ENCODE measurements around the gene PIK3R2.
"Not testable (repeated sequence)": the region's sequence is repeated elsewhere in the genome, so short reads cannot be mapped to it uniquely, and the experiment has no call there.

Gene PIK3R2

GRCh38 chr19:18152817-18153555 lies at the start of gene PIK3R2:
Gene PIK3R2 (plus strand): TSS chr19:18153163. CDS start chr19:18155880, 2,717 bp downstream.
- Mint-ChIP-seq H3K9me3 (no peaks in the 10 kb centered on the region), H3K27me3 (no peaks in the 10 kb centered on the region), H3K27ac (peak within 1 kb of the TSS; percentile 97), H3K4me1 (peaks cover 24 to 46% of the 10 kb centered on the region in 2 donors), H3K4me3 (peak within 1 kb of the TSS; percentile 84 to 85), H3K36me3 (peaks cover 17 to 20% of the 10 kb centered on the region in 2 donors)
- DNase-seq (peak; percentile 100), ATAC-seq (replicated peaks) (peak; percentile 86)

GRCh38 chr19:18104793-18105131 lies 48.2 kb upstream of the PIK3R2 start:
- ATAC-seq (replicated peaks) = no peak
- no peak for DNase-seq
- peak overlapping the region; percentile 79 to 80 for H3K4me3 Mint-ChIP-seq
- H3K4me1 Mint-ChIP-seq = peaks cover 46 to 85% of the 10 kb centered on the region in 2 donors
- peaks cover 30 to 45% of the 10 kb centered on the region in 2 donors for H3K36me3 Mint-ChIP-seq
- no peaks in the 10 kb centered on the region for H3K27me3 Mint-ChIP-seq
- H3K27ac Mint-ChIP-seq = peak overlapping the region; percentile 91
- no peaks in the 10 kb centered on the region for H3K9me3 Mint-ChIP-seq

GRCh38 chr19:18105259-18105658 lies 47.7 kb upstream of the PIK3R2 start:
- not testable (repeated sequence) for H3K4me3 Mint-ChIP-seq; ATAC-seq (replicated peaks); H3K27me3 Mint-ChIP-seq

GRCh38 chr19:18107235-18107634 lies 45.7 kb upstream of the PIK3R2 start:
- H3K27ac Mint-ChIP-seq = peak overlapping the region; percentile 72
- peaks cover 19 to 39% of the 10 kb centered on the region in 2 donors for H3K36me3 Mint-ChIP-seq
- ATAC-seq (replicated peaks) (no peak), DNase-seq (no peak)
- no peaks in the 10 kb centered on the region for H3K27me3 Mint-ChIP-seq
- H3K4me1 Mint-ChIP-seq = peaks cover 41 to 74% of the 10 kb centered on the region in 2 donors
- no peaks in the 10 kb centered on the region for H3K9me3 Mint-ChIP-seq
- peak overlapping the region in 1 of 2 donors; percentile 42 for H3K4me3 Mint-ChIP-seq

More at GRCh38 chr19:18105259-18105658, 47.7 kb upstream of the PIK3R2 start:
- H3K4me1 Mint-ChIP-seq = peaks cover 43 to 81% of the 10 kb centered on the region in 2 donors
- not testable (repeated sequence) for DNase-seq, H3K9me3 Mint-ChIP-seq
- peak overlapping the region; percentile 91 for H3K27ac Mint-ChIP-seq
- H3K36me3 Mint-ChIP-seq = peaks cover 26 to 41% of the 10 kb centered on the region in 2 donors

GRCh38 chr19:18108897-18109296 lies 44.1 kb upstream of the PIK3R2 start:
- no peaks in the 10 kb centered on the region for H3K9me3 Mint-ChIP-seq
- H3K27me3 Mint-ChIP-seq = no peaks in the 10 kb centered on the region
- H3K4me3 Mint-ChIP-seq = peak overlapping the region; percentile 73 to 79
- ATAC-seq (replicated peaks) = no peak
- H3K27ac Mint-ChIP-seq = peak overlapping the region; percentile 77
- DNase-seq = no peak
- peaks cover 18 to 40% of the 10 kb centered on the region in 2 donors for H3K36me3 Mint-ChIP-seq
- peaks cover 39 to 78% of the 10 kb centered on the region in 2 donors for H3K4me1 Mint-ChIP-seq

- H3K9me3 Mint-ChIP-seq = no peaks in the 10 kb centered on the region
- H3K27me3 Mint-ChIP-seq = no peaks in the 10 kb centered on the region
- H3K36me3 Mint-ChIP-seq = peaks cover 20 to 44% of the 10 kb centered on the region in 2 donors
- H3K4me3 Mint-ChIP-seq = peak overlapping the region; percentile 73 to 79
- peaks cover 38 to 79% of the 10 kb centered on the region in 2 donors for H3K4me1 Mint-ChIP-seq
- DNase-seq = no peak
- H3K27ac Mint-ChIP-seq = peak overlapping the region; percentile 86
- peak in 1 of 2 donors; percentile 9 for ATAC-seq (replicated peaks)
These were observed 43.6 kb upstream of the PIK3R2 start for GRCh38 chr19:18109341-18109732.

- Mint-ChIP-seq H3K36me3 (peaks cover 26 to 50% of the 10 kb centered on the region in 2 donors), H3K27me3 (no peaks in the 10 kb centered on the region), H3K27ac (peak overlapping the region; percentile 86), H3K4me1 (peaks cover 40 to 73% of the 10 kb centered on the region in 2 donors), H3K4me3 (peak overlapping the region; percentile 73 to 79), H3K9me3 (no peaks in the 10 kb centered on the region)
- DNase-seq (no peak), ATAC-seq (replicated peaks) (peak; percentile 69 to 73)
These were observed 43.0 kb upstream of the PIK3R2 start for GRCh38 chr19:18109733-18110608.

GRCh38 chr19:18110609-18111232 lies 42.2 kb upstream of the PIK3R2 start:
- no peak for DNase-seq
- Mint-ChIP-seq H3K4me1 (peaks cover 42 to 71% of the 10 kb centered on the region in 2 donors), H3K27ac (no peak overlapping the region), H3K4me3 (peak overlapping the region; percentile 73 to 78), H3K27me3 (no peaks in the 10 kb centered on the region), H3K36me3 (peaks cover 33 to 58% of the 10 kb centered on the region in 2 donors), H3K9me3 (no peaks in the 10 kb centered on the region)
- ATAC-seq (replicated peaks) = peak in 1 of 2 donors; percentile 2

GRCh38 chr19:18112989-18113478 lies 39.9 kb upstream of the PIK3R2 start:
- Mint-ChIP-seq H3K4me1 (peaks cover 40 to 66% of the 10 kb centered on the region in 2 donors), H3K4me3 (no peak overlapping the region), H3K27me3 (no peaks in the 10 kb centered on the region), H3K9me3 (no peaks in the 10 kb centered on the region), H3K27ac (no peak overlapping the region), H3K36me3 (peaks cover 28 to 51% of the 10 kb centered on the region in 2 donors)
- ATAC-seq (replicated peaks) (peak; percentile 37 to 41), DNase-seq (peak; percentile 43)

GRCh38 chr19:18113827-18114226 lies 39.1 kb upstream of the PIK3R2 start:
- peaks cover 39 to 66% of the 10 kb centered on the region in 2 donors for H3K4me1 Mint-ChIP-seq
- H3K4me3 Mint-ChIP-seq = no peak overlapping the region
- H3K36me3 Mint-ChIP-seq = peaks cover 27 to 46% of the 10 kb centered on the region in 2 donors
- H3K27me3 Mint-ChIP-seq = no peaks in the 10 kb centered on the region
- ATAC-seq (replicated peaks) (no peak), DNase-seq (no peak)
- no peaks in the 10 kb centered on the region for H3K9me3 Mint-ChIP-seq
- peak overlapping the region; percentile 69 for H3K27ac Mint-ChIP-seq

- DNase-seq = no peak
- Mint-ChIP-seq H3K4me1 (peaks cover 39 to 66% of the 10 kb centered on the region in 2 donors), H3K4me3 (no peak overlapping the region), H3K9me3 (no peaks in the 10 kb centered on the region), H3K27ac (peak overlapping the region; percentile 57), H3K36me3 (peaks cover 26 to 47% of the 10 kb centered on the region in 2 donors), H3K27me3 (no peaks in the 10 kb centered on the region)
- no peak for ATAC-seq (replicated peaks)
These were observed 38.5 kb upstream of the PIK3R2 start for GRCh38 chr19:18114483-18114882.

- Mint-ChIP-seq H3K36me3 (peaks cover 29 to 50% of the 10 kb centered on the region in 2 donors), H3K9me3 (no peaks in the 10 kb centered on the region), H3K27ac (peak overlapping the region; percentile 53), H3K4me1 (peaks cover 39 to 64% of the 10 kb centered on the region in 2 donors), H3K27me3 (no peaks in the 10 kb centered on the region), H3K4me3 (peak overlapping the region; percentile 81 to 82)
- ATAC-seq (replicated peaks) (no peak), DNase-seq (no peak)
These were observed 35.6 kb upstream of the PIK3R2 start for GRCh38 chr19:18117364-18117691.

GRCh38 chr19:18117692-18118378 lies 35.1 kb upstream of the PIK3R2 start:
- ATAC-seq (replicated peaks) = peak; percentile 92 to 95
- DNase-seq = peak; percentile 92
- Mint-ChIP-seq H3K4me1 (peaks cover 36 to 59% of the 10 kb centered on the region in 2 donors), H3K27ac (peak overlapping the region; percentile 69), H3K9me3 (no peaks in the 10 kb centered on the region), H3K27me3 (no peaks in the 10 kb centered on the region), H3K4me3 (peak overlapping the region; percentile 81 to 82), H3K36me3 (peaks cover 29 to 49% of the 10 kb centered on the region in 2 donors)

Data from stimulated activated naive B cell treated with anti-CD40 and anti-IgM and Interleukin-4, amounts not matched to agents 10 μg/mL and 1 μg/mL and 100 μg/mL, for 72 hours (primary cell).